HG03103 (cell line): ENCODE measurements around the gene SLC25A42.

Source experiments
- ATAC-seq: cut with Tn5 transposase; IDR thresholded peaks from one replicate; pipeline ENCODE4 v1.9.1; 2021; ENCODE audit warnings: low read depth; ENCODE audit not compliant: unreplicated experiment

SLC25A42 gene

DNA sequence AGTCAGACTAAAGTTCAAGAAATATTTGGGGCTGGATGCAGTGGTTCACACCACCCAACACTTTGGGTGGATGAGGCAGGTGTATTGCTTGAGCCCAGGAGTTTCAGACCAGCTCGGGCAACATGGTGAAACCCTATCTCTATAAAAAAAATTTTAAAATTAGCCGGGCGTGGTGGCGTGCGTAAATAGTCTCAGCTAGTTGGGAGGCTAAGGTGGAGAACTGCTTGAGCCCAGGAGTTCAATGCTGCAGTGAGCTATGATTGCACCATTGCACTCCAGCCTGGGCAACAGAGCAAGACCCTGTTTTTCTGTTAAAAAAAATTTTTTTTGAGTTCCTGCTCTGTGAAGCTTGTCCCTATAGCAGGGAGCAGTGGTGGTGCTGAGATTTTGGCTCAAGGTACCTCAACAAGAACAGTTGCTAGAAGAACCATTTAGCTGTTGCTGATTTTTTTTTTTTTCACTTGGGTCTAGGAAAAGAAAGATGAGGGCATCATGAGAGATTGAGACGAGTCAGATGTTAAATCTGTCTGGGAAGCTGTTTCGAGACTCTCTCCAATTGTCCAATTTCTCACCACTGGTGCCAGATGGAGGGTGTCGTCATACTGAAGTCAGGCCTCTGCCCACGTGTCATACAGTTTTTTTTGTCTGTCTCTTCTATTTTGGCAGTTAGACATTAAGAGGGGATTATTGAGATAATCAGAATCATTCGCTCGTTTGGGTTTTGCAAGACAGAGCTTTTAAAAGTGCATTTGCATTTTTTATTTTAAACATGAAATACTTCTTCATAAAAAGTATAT, 3.7 kb downstream of the SLC25A42 start:
- no peak for ATAC-seq

DNA sequence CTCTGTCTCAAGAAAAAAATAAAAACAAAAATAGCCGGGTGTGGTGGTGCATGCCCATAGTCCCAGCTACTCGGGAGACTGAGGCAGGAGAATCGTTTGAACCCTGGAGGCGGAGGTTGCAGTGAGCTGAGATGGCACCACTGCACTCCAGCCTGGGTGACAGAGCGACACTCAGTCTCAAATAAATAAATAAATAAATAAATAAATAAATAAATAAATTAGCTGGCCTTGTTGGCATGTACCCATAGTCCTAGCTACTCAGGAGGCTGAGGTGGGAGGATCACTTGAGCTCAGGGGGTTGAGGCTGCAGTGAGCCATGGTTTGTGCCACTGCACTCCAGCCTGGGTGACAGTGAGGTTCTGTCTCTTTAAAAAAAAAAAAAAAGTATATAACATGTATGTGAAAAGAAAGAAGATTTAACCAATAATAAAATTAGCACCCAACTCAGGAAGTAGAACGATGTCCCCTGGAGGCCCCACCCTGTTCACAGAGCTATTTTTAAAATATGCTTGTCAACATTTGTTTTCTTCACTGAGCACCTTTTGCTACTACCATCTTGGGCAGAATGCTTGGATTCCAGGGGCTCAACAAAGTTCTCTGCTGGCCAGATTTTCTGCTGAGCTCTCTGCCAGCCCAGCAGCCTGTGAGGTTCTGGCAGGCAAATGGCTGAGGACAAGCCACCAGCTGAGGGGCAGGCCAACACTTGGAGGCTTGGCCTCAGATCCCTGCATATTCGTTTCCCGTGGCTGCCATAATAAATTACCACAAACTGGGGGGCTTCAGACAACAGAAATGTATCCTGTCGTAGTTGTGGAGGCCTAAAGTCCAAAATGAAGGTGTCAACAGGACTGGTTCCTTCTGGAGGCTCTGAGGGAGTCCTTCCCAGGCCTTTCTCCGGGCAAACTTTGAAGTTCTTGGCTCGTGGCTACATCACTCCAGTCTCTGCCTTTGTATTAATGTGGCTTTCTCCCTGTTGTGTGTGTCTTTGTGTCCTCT, 5.2 kb downstream of the SLC25A42 start:
- no peak for ATAC-seq

DNA sequence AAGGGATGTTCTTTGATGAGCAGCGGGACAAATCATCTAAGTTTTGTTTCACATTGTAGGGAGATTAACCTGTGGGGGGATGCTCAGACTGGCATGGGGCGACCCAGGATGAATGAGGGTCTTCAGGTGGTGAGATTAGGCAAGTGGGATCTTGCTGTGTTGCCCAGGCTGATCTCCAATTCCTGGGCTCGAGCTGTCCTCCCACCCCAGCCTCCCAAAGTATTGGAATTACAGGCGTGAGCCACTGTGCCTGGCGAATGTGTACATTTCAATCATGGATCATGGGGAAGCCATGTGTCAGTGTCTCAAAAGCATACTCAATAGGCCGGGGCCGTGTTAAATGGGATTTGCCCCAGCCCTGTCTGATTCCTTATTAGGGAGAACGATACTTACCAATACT, 8.1 kb downstream of the SLC25A42 start:
- ATAC-seq = no peak

DNA sequence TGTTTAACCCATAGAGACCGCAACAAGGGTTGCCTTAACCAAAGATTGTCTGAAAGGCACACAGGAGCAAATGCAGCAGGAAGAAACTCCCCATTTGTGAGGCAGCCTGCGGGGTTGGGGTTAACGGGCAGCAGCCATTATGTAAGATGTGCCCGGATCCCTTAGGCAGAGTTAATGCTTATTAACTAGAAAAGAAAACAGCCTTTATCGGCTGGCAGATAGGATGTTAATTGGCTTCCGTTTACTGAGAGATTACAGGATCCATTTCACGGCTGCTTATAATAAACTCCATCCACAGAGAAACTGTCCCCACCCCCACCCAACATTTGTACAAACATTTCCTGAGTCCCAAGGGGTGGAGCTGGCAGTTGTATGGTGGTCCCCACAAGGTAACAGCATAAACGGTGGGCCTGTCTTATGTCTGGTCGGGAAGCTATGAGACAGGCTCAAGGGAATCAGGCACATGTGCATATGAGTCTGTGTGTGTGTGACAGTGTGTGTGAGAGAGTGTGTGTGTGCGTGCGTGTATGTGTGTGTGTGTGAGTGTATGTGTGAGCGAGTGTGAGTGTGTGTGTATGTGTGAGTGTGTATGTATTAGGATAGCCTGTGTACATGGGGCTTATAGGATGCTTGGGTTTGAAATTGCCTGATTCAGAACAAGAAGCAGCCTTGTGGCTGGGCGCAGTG, 10.5 kb downstream of the SLC25A42 start:
- ATAC-seq = no peak

DNA sequence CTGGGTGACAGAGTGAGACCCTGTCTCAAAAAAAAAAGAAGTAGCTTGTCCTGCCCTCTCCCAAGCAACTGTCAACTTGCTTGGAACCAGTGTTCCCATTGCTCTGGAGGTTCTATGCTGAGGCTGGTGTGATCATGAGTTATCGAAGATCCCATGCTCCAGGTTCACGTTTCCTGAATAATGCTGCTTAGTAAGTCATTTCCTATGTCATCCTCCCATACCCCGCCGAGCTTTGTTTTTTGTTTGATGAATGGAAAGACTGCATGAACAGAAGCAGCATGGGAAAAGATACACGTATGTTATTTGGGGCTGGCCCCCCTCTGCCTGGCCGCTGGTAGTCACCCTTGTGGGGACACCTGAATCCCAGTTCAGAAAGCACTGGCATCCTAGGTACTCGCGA, 11.3 kb downstream of the SLC25A42 start:
- no peak for ATAC-seq

DNA sequence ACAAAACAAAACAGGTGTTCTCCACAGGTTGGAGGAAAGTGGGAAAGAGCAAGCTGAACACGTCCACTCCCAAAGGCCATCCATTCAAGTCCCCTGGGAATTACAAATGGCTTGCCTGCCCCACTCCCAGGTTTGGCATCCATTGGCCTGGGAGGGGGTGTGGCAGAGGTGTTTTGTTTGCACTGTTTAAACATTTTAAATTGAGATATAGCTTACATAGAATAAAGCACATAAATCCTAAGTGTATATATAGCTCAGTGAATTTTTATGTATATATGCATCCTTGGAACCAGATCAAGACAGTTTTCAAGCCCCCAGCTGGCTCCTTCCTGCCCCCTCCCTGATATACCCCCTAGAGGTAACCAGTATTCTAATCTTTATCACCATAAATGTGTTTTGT, 12.7 kb downstream of the SLC25A42 start:
- no peak for ATAC-seq

DNA sequence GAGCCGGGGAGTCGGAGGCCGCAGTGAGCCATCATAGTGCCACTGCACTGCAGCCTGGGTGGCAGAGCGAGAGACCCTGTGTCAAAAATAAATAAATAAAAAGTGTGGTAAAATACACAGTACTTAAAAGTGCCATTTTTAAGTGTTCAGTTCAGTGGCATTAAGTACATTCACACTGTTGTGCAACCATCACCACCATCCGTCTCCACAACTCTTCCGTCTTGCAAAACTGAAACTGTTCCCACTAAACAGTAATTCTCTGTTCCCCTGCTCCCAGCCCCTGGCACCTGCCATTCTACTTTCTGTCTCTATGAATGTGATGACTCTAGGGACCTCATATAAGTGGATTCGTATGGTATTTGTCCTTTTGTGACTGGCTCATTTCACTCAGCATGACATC, 13.3 kb downstream of the SLC25A42 start:
- no peak for ATAC-seq

DNA sequence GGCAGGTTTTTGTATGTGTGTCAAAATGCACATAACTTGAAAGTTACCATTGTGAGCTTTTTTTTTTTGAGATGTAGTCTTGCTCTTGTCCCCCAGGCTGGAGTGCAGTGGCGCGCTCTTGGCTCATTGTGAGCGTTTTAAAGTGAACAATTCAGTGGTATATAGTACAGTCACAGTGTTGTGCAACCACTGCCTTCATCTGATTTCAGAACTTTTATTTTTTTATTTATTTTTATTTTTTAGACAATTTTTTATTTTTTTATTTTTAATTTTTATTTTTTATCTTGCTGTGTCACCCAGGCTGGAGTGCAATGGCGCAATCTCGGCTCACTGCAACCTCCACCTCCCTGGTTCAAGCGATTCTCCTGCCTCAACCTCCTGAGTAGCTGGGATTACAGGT, 15.0 kb downstream of the SLC25A42 start:
- ATAC-seq = no peak

DNA sequence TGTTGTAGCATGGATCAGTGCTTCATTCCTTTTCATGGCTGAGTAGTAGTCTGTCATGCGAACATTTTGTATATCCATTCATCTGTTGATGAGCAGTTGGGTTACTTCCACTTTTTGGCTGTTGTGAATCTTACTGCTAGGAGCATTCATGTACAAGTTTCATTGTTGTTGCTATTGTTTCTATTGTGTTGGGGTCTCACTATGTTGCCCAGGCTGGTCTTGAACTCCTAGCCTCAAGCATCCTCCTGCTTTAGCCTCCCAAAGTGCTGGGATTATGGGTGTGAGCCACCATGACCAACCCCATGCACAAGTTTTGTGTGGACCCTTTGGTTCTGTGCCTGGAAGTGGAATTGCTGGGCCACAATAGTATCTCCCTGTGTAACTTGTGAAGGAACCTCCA, 15.8 kb downstream of the SLC25A42 start:
- ATAC-seq = no peak

DNA sequence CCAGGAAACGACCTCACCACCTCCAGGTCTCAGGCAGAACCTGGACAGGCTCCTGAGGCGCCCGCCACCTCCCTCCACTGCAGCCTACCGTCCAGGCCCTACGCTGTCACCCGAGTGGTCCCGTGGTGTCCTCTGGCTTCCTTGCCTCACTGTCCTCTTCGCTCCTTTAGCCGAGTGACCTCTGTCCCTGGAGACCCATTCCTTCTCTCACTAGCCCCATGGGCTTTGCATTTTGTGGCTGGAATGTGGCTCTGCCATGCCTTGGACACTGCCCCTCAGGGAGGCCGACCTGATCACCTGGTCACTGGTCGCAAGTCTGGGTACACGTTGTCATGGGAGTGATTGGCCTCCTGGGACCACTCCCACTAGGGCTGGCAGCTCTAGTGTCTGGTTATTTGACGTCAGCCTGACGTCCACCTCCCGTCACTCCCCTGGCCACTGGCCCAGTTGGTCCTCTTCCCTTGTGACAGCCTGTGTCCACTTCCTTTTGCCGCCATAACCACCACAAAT, 17.9 kb downstream of the SLC25A42 start:
- ATAC-seq = no peak

DNA sequence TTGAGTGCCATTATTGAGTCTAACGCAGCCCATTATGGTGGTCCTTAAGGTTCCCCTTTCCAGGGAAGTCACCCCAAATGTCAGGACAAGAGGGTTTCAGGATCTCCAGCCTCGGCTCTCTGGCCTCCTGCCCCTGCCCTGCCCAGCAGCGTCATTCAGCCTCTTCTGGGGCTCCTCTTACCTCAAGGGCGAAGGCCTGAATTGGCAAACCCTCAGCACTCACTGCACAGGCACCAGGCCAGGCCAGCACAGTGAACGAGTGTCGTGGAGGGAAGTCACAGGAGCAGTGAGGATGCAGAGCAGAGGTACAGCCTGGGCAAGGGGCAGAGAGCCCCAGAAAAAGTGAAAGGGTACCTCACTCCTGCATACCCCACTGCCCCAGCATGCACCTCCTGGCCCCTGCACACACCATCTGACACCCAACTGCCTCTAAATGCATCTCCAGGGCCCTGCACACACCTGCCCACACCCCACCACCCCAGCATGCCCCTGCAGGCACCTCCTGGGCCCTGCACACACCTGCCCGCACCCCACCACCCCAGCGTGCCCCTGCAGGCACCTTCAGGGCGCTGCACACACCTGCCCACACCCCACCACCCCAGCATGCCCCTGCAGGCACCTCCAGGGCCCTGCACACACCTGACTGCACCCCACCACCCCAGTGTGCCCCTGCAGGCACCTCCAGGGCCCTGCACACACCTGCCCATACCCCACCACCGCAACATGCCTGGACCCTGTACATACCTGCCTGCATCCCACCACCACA, 19.8 kb downstream of the SLC25A42 start:
- no peak for ATAC-seq

DNA sequence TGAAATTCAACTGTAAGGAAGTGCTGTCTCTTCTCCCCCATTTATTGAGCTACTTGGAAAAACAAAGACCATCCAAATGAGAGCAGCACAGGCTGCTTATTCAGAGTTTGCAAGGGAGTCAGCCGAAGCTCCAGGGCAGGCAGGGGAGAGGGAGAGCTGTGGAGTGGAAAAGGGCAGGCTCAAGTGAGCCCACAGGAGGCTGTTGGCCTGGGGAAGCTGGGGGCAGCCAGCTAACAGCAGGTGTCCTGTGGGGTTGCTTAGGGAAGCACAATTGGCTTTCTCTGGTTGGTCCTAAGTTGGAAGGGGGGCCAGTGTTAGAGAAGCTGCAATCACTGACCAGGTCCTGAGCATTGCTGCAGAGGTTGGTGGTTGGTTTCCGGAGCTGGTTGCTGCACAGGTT, 23.9 kb downstream of the SLC25A42 start:
- no peak for ATAC-seq

DNA sequence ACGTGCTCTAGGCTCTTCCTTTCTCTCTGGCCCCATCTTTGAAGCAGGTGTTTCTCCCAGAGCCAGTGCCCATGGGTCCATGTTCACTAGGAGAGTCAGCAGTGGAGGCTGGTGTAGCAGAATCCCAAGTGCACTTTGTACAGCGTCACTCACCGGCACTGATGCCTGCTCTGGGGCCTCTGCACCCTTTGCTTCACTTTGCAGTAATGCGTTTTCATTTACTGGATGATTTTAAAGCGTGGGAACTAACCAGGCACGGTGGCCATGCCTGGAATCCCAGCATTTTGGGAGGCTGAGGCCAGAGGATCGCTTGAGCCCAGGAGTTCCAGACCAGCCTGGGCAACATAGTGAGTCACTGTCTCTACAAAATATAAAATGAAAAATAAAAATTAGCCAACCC, 30.7 kb downstream of the SLC25A42 start:
- no peak for ATAC-seq

DNA sequence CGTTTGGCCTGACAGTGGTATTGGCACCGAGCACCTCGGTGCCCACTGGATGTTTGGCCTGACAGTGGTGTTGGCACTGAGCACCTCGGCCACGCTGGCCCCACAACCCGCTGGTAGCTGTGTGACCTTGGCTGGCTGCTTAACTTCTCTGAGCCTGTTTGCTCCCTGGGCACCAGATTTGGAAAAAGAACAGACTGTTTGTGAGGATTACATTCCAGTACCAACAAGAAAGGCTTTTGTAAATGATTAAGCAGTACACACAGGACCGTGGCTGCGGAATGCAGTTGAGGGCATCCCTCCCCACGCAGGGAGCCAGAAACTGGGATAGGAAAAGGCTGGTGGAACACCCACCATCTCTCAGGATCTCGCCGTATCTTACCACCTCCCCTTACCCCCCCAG, 31.9 kb downstream of the SLC25A42 start:
- ATAC-seq = no peak

DNA sequence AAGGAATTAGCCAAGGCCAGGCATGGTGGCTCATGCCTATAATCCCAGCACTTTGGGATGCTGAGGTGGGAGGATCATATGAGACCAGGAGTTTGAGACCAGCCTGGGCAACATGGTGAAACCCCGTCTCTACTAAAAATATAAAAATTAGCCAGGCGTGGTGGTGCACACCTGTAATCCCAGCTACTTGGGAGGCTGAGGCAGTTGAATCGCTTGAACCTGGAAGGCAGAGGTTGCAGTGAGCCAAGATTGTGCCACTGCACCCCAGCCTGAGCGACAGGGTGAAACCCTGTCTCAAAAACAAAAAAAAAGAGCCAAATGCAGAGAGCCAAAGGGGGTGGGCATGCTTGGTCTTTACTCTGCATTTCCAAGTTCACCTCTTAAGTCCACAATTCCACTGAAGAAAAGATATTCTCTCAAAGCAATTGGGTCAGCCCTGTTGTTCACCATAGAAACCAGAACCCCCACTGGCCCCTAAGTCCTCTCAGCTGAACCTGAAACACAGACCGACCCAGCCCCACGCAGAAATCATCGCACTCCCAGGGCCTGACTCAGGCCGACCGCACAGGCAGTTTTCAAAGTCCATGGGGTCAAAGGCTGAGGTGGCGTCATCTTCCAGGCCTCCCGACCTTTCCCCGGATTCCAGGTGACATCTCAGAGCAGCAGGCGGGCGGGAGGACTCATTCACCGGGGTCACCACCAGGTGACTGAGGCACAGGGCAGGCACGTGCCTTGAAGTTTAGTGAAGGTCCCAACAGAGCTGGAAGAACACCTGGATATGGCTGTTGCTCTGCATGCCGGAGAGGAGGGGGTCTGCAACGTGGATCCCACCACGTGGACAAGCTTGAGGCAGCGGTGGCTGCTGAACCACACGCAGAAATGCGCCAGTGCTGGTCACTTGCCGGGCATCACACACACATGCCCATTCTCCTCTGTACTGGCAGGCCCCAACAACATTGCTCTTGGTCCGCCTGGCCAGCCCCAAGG, 33.1 kb downstream of the SLC25A42 start:
- no peak for ATAC-seq

DNA sequence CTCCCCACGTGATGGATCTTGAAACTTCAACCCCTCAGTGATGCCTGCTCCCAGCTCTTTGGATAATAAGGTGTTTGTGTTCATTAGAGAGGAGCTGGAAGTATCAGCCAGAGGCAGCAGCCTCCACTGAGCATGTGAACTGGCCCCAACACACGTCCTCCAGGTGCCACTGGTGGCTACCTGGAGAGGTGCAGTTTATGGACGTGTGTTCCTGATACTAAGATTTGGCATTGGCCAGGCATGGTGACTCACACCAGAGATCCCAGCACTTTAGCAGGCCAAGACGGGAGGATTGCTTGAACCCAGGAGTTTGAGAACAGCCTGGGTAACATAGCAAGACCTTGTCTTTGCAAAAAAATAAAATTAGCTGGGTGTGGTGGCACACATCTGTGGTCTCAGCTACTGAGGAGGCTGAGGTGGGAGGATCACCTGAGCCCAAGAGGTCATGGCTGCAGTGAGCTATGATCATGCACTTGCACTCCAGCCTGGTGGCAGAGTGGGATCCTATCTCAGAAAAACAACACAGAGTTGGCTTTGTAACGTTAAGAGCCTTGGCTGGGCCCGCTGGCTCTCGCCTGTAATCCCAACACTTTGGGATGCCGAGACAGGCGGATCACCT, 34.4 kb downstream of the SLC25A42 start:
- ATAC-seq = no peak

DNA sequence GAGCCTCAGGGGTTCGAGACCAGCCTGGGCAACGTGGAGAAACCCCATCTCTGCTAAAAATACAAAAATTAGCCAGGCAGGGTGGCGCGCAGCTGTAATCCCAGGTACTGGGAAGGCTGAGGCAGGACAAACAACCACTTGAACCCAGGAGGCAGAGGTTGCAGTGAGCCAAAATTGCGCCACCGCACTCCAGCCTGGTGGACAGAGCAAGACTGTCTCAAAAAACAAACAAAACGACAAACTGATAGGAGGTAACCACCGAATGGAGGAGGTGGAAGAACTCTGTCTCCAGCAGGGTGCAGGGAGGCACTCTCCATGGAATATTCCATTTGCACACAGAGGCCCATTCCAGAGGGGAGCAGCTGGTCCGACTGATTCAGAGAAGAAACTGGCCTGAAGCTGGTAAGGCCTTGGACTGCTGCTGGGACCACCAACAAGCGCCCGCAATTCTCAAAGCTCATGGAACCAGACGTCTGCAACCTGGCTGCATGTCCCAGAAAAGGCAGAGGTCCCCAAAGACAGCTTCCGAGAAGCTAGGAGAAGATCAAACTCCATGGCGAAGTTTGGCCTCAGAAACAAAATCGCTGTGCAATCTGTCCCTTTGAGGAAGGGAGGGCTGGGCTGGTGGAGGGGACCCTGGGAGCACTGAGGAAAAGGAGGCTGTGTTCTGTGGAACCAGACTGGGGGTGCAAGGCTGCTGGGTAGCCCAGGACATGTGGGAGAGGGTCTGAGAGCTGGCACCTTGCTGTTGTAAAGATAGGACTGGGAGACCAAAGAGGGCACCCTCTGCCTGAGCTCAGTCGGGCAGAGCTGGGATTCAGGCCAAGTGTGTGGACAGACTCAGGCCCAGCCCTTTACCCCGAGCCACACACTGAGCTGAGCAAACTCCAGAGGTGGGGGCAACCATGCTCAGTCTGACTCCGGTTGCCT, 35.2 kb downstream of the SLC25A42 start:
- no peak for ATAC-seq
